HepG2 (cell line): ENCODE measurements around the gene PRKN. TPM values are rescaled to one million over a fixed set of nuclear protein-coding genes. Genes with fewer than 3 reads are reported as not detected.

Experiments used
- FOXK2 ChIP-seq: fragments of 450-650 bp; IDR thresholded peaks from 2 replicates; pipeline ENCODE4 v1.6.1; 2016
- NFIC ChIP-seq: IDR thresholded peaks from 2 replicates; pipeline ENCODE4 v1.6.1; 2012; ENCODE audit warnings: mild to moderate bottlenecking, low read length, inconsistent platforms
- SP1 ChIP-seq, 2 experiments: fragments of 450-650 bp in 1 of 2; sonication (generic) in 1 of 2; formaldehyde crosslinking in 1 of 2; IDR thresholded peaks; 2 replicates each; pipeline versions ENCODE4 v1.4.0 to v1.6.1; 2016 to 2020; ENCODE audit warnings: missing genetic modification reagents in 1 of 2
- SPEN ChIP-seq: sonication (generic); formaldehyde crosslinking; IDR thresholded peaks from 2 replicates; pipeline ENCODE4 v1.5.1; 2020; ENCODE audit warnings: low read depth, mild to moderate bottlenecking, missing genetic modification reagents
- SRSF9 ChIP-seq: fragments of 200-400 bp; formaldehyde crosslinking; IDR thresholded peaks from 2 replicates; pipeline ENCODE4 v1.6.1; 2018; ENCODE audit warnings: borderline replicate concordance, mild to moderate bottlenecking, low read depth, low read length; ENCODE audit not compliant: insufficient read depth, poor library complexity, severe bottlenecking
- ZBTB21 ChIP-seq: sonication (generic); formaldehyde crosslinking; IDR thresholded peaks from 2 replicates; pipeline ENCODE4 v1.4.0; 2020; ENCODE audit warnings: missing genetic modification reagents
- ZKSCAN1 ChIP-seq: fragments of 150-350 bp; IDR thresholded peaks from 2 replicates; pipeline ENCODE4 v1.6.1; 2014; ENCODE audit warnings: low read length
- ZNF335 ChIP-seq: sonication (generic); formaldehyde crosslinking; IDR thresholded peaks from 2 replicates; pipeline ENCODE4 v1.4.0; 2020; ENCODE audit warnings: missing genetic modification reagents
- ZNF44 ChIP-seq: sonication (generic); formaldehyde crosslinking; IDR thresholded peaks from 2 replicates; pipeline ENCODE4 v1.5.1; 2020; ENCODE audit warnings: mild to moderate bottlenecking, missing genetic modification reagents
- ZNF570 ChIP-seq: sonication (generic); formaldehyde crosslinking; IDR thresholded peaks from 2 replicates; pipeline ENCODE4 v1.4.0; 2020; ENCODE audit warnings: mild to moderate bottlenecking, missing genetic modification reagents, borderline replicate concordance
- ZSCAN21 ChIP-seq: sonication (generic); formaldehyde crosslinking; IDR thresholded peaks from 2 replicates; pipeline ENCODE4 v1.8.0; 2022; ENCODE audit warnings: mild to moderate bottlenecking, missing genetic modification reagents, moderate library complexity, borderline replicate concordance
- ZSCAN22 ChIP-seq: sonication (generic); formaldehyde crosslinking; IDR thresholded peaks from 2 replicates; pipeline ENCODE4 v1.4.0; 2020; ENCODE audit warnings: mild to moderate bottlenecking, missing genetic modification reagents
- polyA plus RNA-seq, 8 experiments: library from polyadenylated mRNA; depleted of rRNA in 3 of 8; stranded (reverse) in 7 of 8; unstranded in 1 of 8; fragments of >200 nt; fragmentation: Illumina TruSeq in 4 of 8; extraction: Trizol in 4 of 8; gene quantifications; 2 replicates each; pipeline versions ENCODE4 v1.2.1 to v1.2.3, GENCODE V29; 2011 to 2016; ENCODE audit warnings: low read depth in 4 of 8, missing spikeins in 1 of 8, mixed read lengths in 1 of 8; ENCODE audit not compliant: insufficient read depth in 1 of 8
- total RNA-seq, 5 experiments: library from RNA; depleted of rRNA; stranded (reverse); fragments of >200 nt; fragmentation: Illumina TruSeq; extraction: Trizol; gene quantifications; 2 replicates each; pipeline ENCODE4 v1.2.3, GENCODE V29; 2016; ENCODE audit warnings: low read depth in 1 of 5
- TF ChIP-seq, protein P1 (sequence below), 2 experiments: fragments of 450-650 bp in 1 of 2; sonication (generic) in 1 of 2; formaldehyde crosslinking in 1 of 2; IDR thresholded peaks; 2 replicates each; pipeline versions ENCODE4 v1.6.1 to v1.8.0; 2016 to 2022; ENCODE audit warnings: antibody characterized with exemption in 1 of 2, mild to moderate bottlenecking in 1 of 2, missing genetic modification reagents in 1 of 2
- TF ChIP-seq, protein P2 (sequence below): sonication (generic); formaldehyde crosslinking; IDR thresholded peaks from 2 replicates; pipeline ENCODE4 v1.4.0; 2020; ENCODE audit warnings: missing genetic modification reagents
- TF ChIP-seq, protein P3 (sequence below): IDR thresholded peaks from 2 replicates; pipeline ENCODE4 v1.6.1; 2016; ENCODE audit warnings: missing genetic modification reagents, missing compliant biosample characterization
- TF ChIP-seq, protein P4 (sequence below): sonication (generic); formaldehyde crosslinking; IDR thresholded peaks from 2 replicates; pipeline ENCODE4 v1.5.1; 2020; ENCODE audit warnings: missing genetic modification reagents, mild to moderate bottlenecking, borderline replicate concordance

PRKN gene
- total and polyA plus RNA-seq, 2 of the 13 experiments (the other 11 are each of a cell fraction or from before 2014, with no cell fraction given), result 0.31 to 0.44 TPM

DNA sequence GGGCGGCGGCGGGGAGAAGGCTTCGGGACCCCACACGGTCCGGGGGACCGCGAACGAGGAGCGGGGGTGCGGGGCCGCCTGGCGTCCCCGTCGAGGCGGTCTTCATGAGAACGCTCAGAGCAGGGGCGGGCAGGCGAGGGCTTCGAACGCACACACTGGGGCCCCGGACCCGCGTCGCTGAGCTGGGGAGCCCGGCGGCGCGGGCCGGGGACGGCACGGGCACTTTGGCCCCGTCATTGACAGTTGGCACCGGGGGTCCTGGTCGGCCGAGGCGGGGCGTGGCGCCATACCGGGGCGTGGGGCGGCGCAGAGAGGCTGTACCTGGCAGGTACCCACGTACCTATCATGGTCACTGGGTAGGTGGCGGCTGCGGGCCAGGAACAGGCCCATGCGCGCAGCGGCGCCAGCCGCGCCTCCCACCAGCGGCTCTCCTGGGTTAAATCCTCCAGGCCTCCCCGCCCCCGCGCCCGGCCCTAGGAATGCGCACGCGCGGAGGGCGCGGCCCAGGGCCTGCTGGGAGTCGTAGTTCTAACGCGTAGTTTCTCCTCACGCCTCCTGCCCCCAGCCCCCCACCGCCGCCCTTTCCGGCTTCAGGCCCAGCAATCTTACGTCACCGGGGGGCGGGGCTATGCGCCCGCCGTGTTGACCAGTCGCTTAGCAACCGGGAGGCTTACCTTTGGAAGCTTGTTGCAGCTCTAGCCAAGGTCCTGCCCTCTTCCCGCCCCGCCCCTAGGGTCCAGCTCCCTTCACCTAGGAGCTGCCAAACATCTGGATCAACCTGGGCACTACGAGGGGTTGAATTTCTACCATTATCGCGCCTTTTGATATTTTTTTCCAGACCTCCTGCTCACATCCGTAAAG, at the start of gene PRKN, which contains the start of gene PACRG (continued):
- TF ChIP-seq, protein P1, sequence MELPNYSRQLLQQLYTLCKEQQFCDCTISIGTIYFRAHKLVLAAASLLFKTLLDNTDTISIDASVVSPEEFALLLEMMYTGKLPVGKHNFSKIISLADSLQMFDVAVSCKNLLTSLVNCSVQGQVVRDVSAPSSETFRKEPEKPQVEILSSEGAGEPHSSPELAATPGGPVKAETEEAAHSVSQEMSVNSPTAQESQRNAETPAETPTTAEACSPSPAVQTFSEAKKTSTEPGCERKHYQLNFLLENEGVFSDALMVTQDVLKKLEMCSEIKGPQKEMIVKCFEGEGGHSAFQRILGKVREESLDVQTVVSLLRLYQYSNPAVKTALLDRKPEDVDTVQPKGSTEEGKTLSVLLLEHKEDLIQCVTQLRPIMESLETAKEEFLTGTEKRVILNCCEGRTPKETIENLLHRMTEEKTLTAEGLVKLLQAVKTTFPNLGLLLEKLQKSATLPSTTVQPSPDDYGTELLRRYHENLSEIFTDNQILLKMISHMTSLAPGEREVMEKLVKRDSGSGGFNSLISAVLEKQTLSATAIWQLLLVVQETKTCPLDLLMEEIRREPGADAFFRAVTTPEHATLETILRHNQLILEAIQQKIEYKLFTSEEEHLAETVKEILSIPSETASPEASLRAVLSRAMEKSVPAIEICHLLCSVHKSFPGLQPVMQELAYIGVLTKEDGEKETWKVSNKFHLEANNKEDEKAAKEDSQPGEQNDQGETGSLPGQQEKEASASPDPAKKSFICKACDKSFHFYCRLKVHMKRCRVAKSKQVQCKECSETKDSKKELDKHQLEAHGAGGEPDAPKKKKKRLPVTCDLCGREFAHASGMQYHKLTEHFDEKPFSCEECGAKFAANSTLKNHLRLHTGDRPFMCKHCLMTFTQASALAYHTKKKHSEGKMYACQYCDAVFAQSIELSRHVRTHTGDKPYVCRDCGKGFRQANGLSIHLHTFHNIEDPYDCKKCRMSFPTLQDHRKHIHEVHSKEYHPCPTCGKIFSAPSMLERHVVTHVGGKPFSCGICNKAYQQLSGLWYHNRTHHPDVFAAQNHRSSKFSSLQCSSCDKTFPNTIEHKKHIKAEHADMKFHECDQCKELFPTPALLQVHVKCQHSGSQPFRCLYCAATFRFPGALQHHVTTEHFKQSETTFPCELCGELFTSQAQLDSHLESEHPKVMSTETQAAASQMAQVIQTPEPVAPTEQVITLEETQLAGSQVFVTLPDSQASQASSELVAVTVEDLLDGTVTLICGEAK (IDR thresholded peaks at IDR 0.05), result no peak
- TF ChIP-seq, protein P1 (CRISPR knock-in tag; IDR thresholded peaks at IDR 0.05), result peak; percentile 72
- TF ChIP-seq ZNF44 (CRISPR knock-in tag), result no peak
- TF ChIP-seq, protein P2, sequence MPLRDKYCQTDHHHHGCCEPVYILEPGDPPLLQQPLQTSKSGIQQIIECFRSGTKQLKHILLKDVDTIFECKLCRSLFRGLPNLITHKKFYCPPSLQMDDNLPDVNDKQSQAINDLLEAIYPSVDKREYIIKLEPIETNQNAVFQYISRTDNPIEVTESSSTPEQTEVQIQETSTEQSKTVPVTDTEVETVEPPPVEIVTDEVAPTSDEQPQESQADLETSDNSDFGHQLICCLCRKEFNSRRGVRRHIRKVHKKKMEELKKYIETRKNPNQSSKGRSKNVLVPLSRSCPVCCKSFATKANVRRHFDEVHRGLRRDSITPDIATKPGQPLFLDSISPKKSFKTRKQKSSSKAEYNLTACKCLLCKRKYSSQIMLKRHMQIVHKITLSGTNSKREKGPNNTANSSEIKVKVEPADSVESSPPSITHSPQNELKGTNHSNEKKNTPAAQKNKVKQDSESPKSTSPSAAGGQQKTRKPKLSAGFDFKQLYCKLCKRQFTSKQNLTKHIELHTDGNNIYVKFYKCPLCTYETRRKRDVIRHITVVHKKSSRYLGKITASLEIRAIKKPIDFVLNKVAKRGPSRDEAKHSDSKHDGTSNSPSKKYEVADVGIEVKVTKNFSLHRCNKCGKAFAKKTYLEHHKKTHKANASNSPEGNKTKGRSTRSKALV, result peak; percentile 92
- TF ChIP-seq NFIC, result no peak
- TF ChIP-seq FOXK2, result peak; percentile 30; the same call in 1 of the 2 replicates
- TF ChIP-seq ZBTB21 (CRISPR knock-in tag), result 0 out of 2 replicates have a peak, but pooled peaks have one; percentile 38
- TF ChIP-seq, protein P3, sequence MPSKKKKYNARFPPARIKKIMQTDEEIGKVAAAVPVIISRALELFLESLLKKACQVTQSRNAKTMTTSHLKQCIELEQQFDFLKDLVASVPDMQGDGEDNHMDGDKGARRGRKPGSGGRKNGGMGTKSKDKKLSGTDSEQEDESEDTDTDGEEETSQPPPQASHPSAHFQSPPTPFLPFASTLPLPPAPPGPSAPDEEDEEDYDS (CRISPR knock-in tag), result peak; percentile 80
- TF ChIP-seq SPEN (CRISPR knock-in tag), result peak; percentile 76
- TF ChIP-seq ZNF570 (CRISPR knock-in tag), result no peak
- no peak for TF ChIP-seq SP1 (IDR thresholded peaks at IDR 0.05)
- peak; percentile 87 for TF ChIP-seq SP1 (CRISPR knock-in tag; IDR thresholded peaks at IDR 0.05)
- TF ChIP-seq, protein P4, sequence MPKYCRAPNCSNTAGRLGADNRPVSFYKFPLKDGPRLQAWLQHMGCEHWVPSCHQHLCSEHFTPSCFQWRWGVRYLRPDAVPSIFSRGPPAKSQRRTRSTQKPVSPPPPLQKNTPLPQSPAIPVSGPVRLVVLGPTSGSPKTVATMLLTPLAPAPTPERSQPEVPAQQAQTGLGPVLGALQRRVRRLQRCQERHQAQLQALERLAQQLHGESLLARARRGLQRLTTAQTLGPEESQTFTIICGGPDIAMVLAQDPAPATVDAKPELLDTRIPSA (CRISPR knock-in tag), result no peak
- no peak for TF ChIP-seq ZSCAN22
- no peak for TF ChIP-seq SRSF9
- TF ChIP-seq ZSCAN21 (CRISPR knock-in tag), result peak; percentile 87; the same call in 1 of the 2 replicates
- TF ChIP-seq ZNF335 (CRISPR knock-in tag), result peak; percentile 71; the same call in 1 of the 2 replicates
- no peak for TF ChIP-seq ZKSCAN1
